SK-N-SH (cell line): ENCODE results near the gene GTF3C1. TPM values are rescaled to one million over a fixed set of nuclear protein-coding genes. Genes with fewer than 3 reads are reported as not detected.

Source experiments
- CTCF ChIA-PET: fragments of 300-600, 350-600 bp; formaldehyde crosslinking; extraction: SDS; loops from one replicate; lab custom pipeline; 2021; lab: Yijun Ruan, JAX
- POLR2A ChIA-PET: fragments of 350-600 bp; sonication (Branson Sonifier 250); formaldehyde crosslinking; extraction: SDS; loops from one replicate; lab custom pipeline; 2020; ENCODE audit warnings: antibody characterized with exemption, inconsistent platforms; lab: Yijun Ruan, JAX
- DNase-seq: peaks from one replicate; pipeline ENCODE4 v3.0.0; 2012
- H2AFZ ChIP-seq: fragments of 200-600 bp; sonication (generic); 2 replicates; pipeline ENCODE4 v1.8.1; 2016; ENCODE audit warnings: antibody characterized with exemption, mild to moderate bottlenecking, low read depth
- H3F3A ChIP-seq: fragments of 200-600 bp; sonication (generic); replicated peaks from 2 replicates; pipeline ENCODE3; 2016; ENCODE audit warnings: antibody characterized with exemption, mild to moderate bottlenecking; ENCODE audit not compliant: insufficient read depth
- H3K27ac ChIP-seq, 2 experiments: fragments of 200-500 bp in 1 of 2; fragments of 200-600 bp in 1 of 2; sonication (Bioruptor generic) in 1 of 2; sonication (generic), shearing (Covaris generic) in 1 of 2; 2 replicates each; pipeline versions ENCODE4 v1.5.1 to v1.6.1; 2014 to 2016; ENCODE audit warnings: low read depth in 2 of 2, inconsistent platforms in 1 of 2, low read length in 1 of 2, mild to moderate bottlenecking in 1 of 2, mixed read lengths in 1 of 2
- H3K27me3 ChIP-seq: fragments of 200-600 bp; sonication (generic), shearing (Covaris generic); 2 replicates; pipeline ENCODE4 v1.6.1; 2016; ENCODE audit warnings: mixed run types; ENCODE audit not compliant: insufficient read depth
- H3K36me3 ChIP-seq, 2 experiments: fragments of 200-500 bp in 1 of 2; fragments of 200-600 bp in 1 of 2; sonication (Bioruptor generic) in 1 of 2; sonication (generic) in 1 of 2; replicated peaks in 1 of 2; 2 replicates each; pipeline versions ENCODE3 to v1.5.1; 2014 to 2016; ENCODE audit warnings: low read length in 1 of 2, mild to moderate bottlenecking in 1 of 2; ENCODE audit not compliant: insufficient read depth in 2 of 2, control insufficient read depth in 1 of 2
- H3K4me1 ChIP-seq, 2 experiments: fragments of 200-500 bp in 1 of 2; fragments of 200-600 bp in 1 of 2; sonication (Bioruptor generic) in 1 of 2; sonication (generic), shearing (Covaris generic) in 1 of 2; 2 replicates each; pipeline versions ENCODE4 v1.5.1 to v1.6.1; 2014 to 2016; ENCODE audit warnings: low read depth in 1 of 2, low read length in 1 of 2, mixed run types in 1 of 2; ENCODE audit not compliant: insufficient read depth in 2 of 2, control insufficient read depth in 1 of 2
- H3K4me2 ChIP-seq: fragments of 200-600 bp; sonication (generic), shearing (Covaris generic); 2 replicates; pipeline ENCODE4 v1.6.1; 2017; ENCODE audit warnings: mixed run types
- H3K4me3 ChIP-seq, 2 experiments: fragments of 200-500 bp in 1 of 2; fragments of 200-600 bp in 1 of 2; sonication (Bioruptor generic) in 1 of 2; sonication (generic), shearing (Covaris generic) in 1 of 2; 2 replicates each; pipeline versions ENCODE4 v1.5.1 to v1.8.1; 2014 to 2016; ENCODE audit warnings: low read depth in 2 of 2, inconsistent platforms in 1 of 2, low read length in 1 of 2, mild to moderate bottlenecking in 1 of 2, mixed read lengths in 1 of 2, moderate library complexity in 1 of 2
- H3K79me2 ChIP-seq: fragments of 200-600 bp; sonication (generic); 2 replicates; pipeline ENCODE4 v1.8.1; 2017; ENCODE audit warnings: mild to moderate bottlenecking; ENCODE audit not compliant: insufficient read depth
- H3K9ac ChIP-seq: fragments of 200-600 bp; sonication (generic); 2 replicates; pipeline ENCODE4 v1.6.1; 2017; ENCODE audit warnings: mixed run types
- H3K9me2 ChIP-seq: fragments of 200-600 bp; sonication (generic); 2 replicates; pipeline ENCODE4 v1.6.1; 2017; ENCODE audit warnings: mixed run types
- H3K9me3 ChIP-seq: fragments of 200-600 bp; sonication (generic); 2 replicates; pipeline ENCODE4 v1.6.1; 2017; ENCODE audit warnings: mixed run types, mild to moderate bottlenecking, moderate library complexity
- H4K20me1 ChIP-seq: fragments of 200-600 bp; sonication (generic); 2 replicates; pipeline ENCODE4 v1.6.1; 2017; ENCODE audit warnings: mild to moderate bottlenecking, mixed run types; ENCODE audit not compliant: insufficient read depth
- CHD2 ChIP-seq: fragments of 150-350 bp; IDR thresholded peaks from 2 replicates; pipeline ENCODE4 v1.6.1; 2018; ENCODE audit warnings: low read length; ENCODE audit not compliant: partially characterized antibody
- CTCF ChIP-seq: fragments of 200-600 bp; sonication (generic); IDR thresholded peaks from 2 replicates; pipeline ENCODE4 v1.6.1; 2017; ENCODE audit warnings: antibody characterized with exemption, mild to moderate bottlenecking, moderate library complexity
- EP300 ChIP-seq, 2 experiments: IDR thresholded peaks; 2 replicates each; pipeline versions ENCODE4 v1.4.0 to v1.6.1; 2012; ENCODE audit warnings: borderline replicate concordance in 1 of 2, low read depth in 1 of 2, low read length in 1 of 2
- EZH2phosphoT487 ChIP-seq: fragments of 200-600 bp; sonication (generic); IDR thresholded peaks from 2 replicates; pipeline ENCODE4 v1.6.1; 2017; ENCODE audit warnings: low read depth, mixed run types, mild to moderate bottlenecking, antibody characterized with exemption, moderate library complexity, borderline replicate concordance
- FOSL2 ChIP-seq: IDR thresholded peaks from 2 replicates; pipeline ENCODE4 v1.4.0; 2012; ENCODE audit warnings: low read depth, mild to moderate bottlenecking, moderate library complexity, borderline replicate concordance
- FOXM1 ChIP-seq: IDR thresholded peaks from 2 replicates; pipeline ENCODE4 v1.4.0; 2012; ENCODE audit warnings: low read depth, mild to moderate bottlenecking
- IRF3 ChIP-seq: fragments of 150-350 bp; IDR thresholded peaks from 2 replicates; pipeline ENCODE4 v1.6.1; 2016; ENCODE audit warnings: mild to moderate bottlenecking, low read depth, low read length
- MAX ChIP-seq: IDR thresholded peaks from 2 replicates; pipeline ENCODE4 v1.4.0; 2012; ENCODE audit warnings: low read depth
- MEF2A ChIP-seq: IDR thresholded peaks from 2 replicates; pipeline ENCODE4 v1.4.0; 2012; ENCODE audit warnings: low read depth, borderline replicate concordance
- NRF1 ChIP-seq: IDR thresholded peaks from 2 replicates; pipeline ENCODE4 v1.6.1; 2012; ENCODE audit warnings: low read depth, mild to moderate bottlenecking, low read length
- RCOR1 ChIP-seq: fragments of 150-350 bp; IDR thresholded peaks from 2 replicates; pipeline ENCODE4 v1.6.1; 2017; ENCODE audit warnings: antibody characterized with exemption, low read length
- RFX5 ChIP-seq: IDR thresholded peaks from 2 replicates; pipeline ENCODE4 v1.6.1; 2012; ENCODE audit warnings: mild to moderate bottlenecking, improper control_type of control experiment, low read length
- SIN3A ChIP-seq: IDR thresholded peaks from 2 replicates; pipeline ENCODE4 v1.6.1; 2012; ENCODE audit warnings: low read depth, mild to moderate bottlenecking, low read length, moderate library complexity, borderline replicate concordance
- USF2 ChIP-seq: fragments of 150-350 bp; IDR thresholded peaks from 2 replicates; pipeline ENCODE4 v1.6.1; 2017; ENCODE audit warnings: antibody characterized with exemption, low read length, low read depth, borderline replicate concordance
- WGBS: methylation state at CpG from one replicate; pipeline ENCODE4 v1.1.6; 2017; ENCODE audit warnings: low lambda C conversion rate; 5-methylcytosine and 5-hydroxymethylcytosine counted together
- polyA plus RNA-seq, 3 experiments: library from polyadenylated mRNA; depleted of rRNA; stranded (reverse); fragments of >200 nt; gene quantifications; 2 replicates each; pipeline ENCODE4 v1.2.3, GENCODE V29; 2012

The GTF3C1 gene
- polyA plus RNA-seq, 1 of the 3 experiments (the other 2 are of a cell fraction): 47.2 TPM

GRCh38 chr16:27426423-27427408 lies 123.0 kb downstream of the GTF3C1 start (continued):
- TF ChIP-seq USF2 (no peak), EP300 (IDR thresholded peaks at IDR 0.05; ENCODE audit: borderline replicate concordance in 1 of 2, low read depth in 1 of 2, low read length in 1 of 2) (no peak), EZH2phosphoT487 (no peak), MAX (peak; percentile 62), CHD2 (no peak), NRF1 (no peak), RFX5 (no peak), IRF3 (no peak), SIN3A (no peak), FOSL2 (peak; percentile 71; the same call in 1 of the 2 replicates), CTCF (no peak; the same call in 1 of the 2 replicates), FOXM1 (no peak), MEF2A (no peak), RCOR1 (no peak)

- Histone ChIP-seq H3K9ac (no peak overlapping the region), H3K9me2 (no peaks in the 10 kb centered on the region), H3K79me2 (no peaks in the 10 kb centered on the region), H3K36me3 (peaks cover 0 to 4% of the 10 kb centered on the region in 2 experiments)
- TF ChIP-seq RFX5: no peak
- TF ChIP-seq, all 33 proteins: peak for 0
- CTCF ChIA-PET: no interaction called here
- H3K27ac ChIP-seq: peak overlapping the region in 1 of 2 experiments; percentile 9; a peak in 1 of 4 replicates
- WGBS: 50% methylated on average over 1 of the region's 1 CpG
- H3F3A ChIP-seq: peaks cover 23% of the 10 kb centered on the region
- no peak for DNase-seq
- no peak overlapping the region for H3K4me2 ChIP-seq
- H3K4me3 ChIP-seq: no peak overlapping the region
- H3K27me3 ChIP-seq: no peaks in the 10 kb centered on the region
- H3K4me1 ChIP-seq: no peaks in the 10 kb centered on the region
- POLR2A ChIA-PET: no interaction called here
- H3K9me3 ChIP-seq: peaks cover 26% of the 10 kb centered on the region
- no peak overlapping the region for H2AFZ ChIP-seq
- H4K20me1 ChIP-seq: no peaks in the 10 kb centered on the region
Measured at GRCh38 chr16:27425961-27426360, 123.8 kb downstream of the GTF3C1 start.
